CD4-positive, CD25-positive, alpha-beta regulatory T cell (primary cell): Measurements from ENCODE around the gene TUBGCP2. TPM values are rescaled to one million over a fixed set of nuclear protein-coding genes. Genes with fewer than 3 reads are reported as not detected.
A peak's percentile ranks its signal among the peaks of the same experiment; 100 is the strongest.

Experiments used
- ATAC-seq, 2 donors: fragments of 150-1000 bp; cut with Tn5 transposase; one replicate each; pipeline ENCODE4 v1.10.0; 2021; ENCODE audit warnings: low read depth in 2 of 2, moderate number of reproducible peaks in 2 of 2, moderate library complexity in 1 of 2
- DNase-seq, 3 donors: peaks; one replicate each; pipeline versions ENCODE4 v3.0.0 to v3.0.0-alpha.2; 2012 to 2022; ENCODE audit warnings: mixed read lengths in 1 of 3
- H3K27ac ChIP-seq: one replicate; pipeline ENCODE4 v1.7.0; 2013; ENCODE audit warnings: mild to moderate bottlenecking, low read length; ENCODE audit not compliant: insufficient read depth, poor library complexity, severe bottlenecking
- H3K27me3 ChIP-seq: one replicate; pipeline ENCODE4 v1.7.0; 2013; ENCODE audit warnings: low read length; ENCODE audit not compliant: control insufficient read depth, insufficient read depth
- H3K36me3 ChIP-seq: one replicate; pipeline ENCODE4 v1.7.0; 2013; ENCODE audit warnings: mild to moderate bottlenecking, low read length, moderate library complexity; ENCODE audit not compliant: control insufficient read depth, insufficient read depth
- H3K4me1 ChIP-seq: 2 replicates; pipeline ENCODE4 v1.7.0; 2013; ENCODE audit warnings: mild to moderate bottlenecking, low read length; ENCODE audit not compliant: insufficient read depth, control insufficient read depth, poor library complexity, severe bottlenecking
- H3K4me3 ChIP-seq: one replicate; pipeline ENCODE4 v1.7.0; 2013; ENCODE audit warnings: low read depth, mild to moderate bottlenecking, low read length, moderate library complexity
- H3K9me3 ChIP-seq, 2 experiments: 1 replicate in 1 of 2; 2 replicates in 1 of 2; pipeline ENCODE4 v1.7.0; 2013; ENCODE audit warnings: low read length in 2 of 2, mild to moderate bottlenecking in 1 of 2, moderate library complexity in 1 of 2; ENCODE audit not compliant: control insufficient read depth in 2 of 2
- H3K27ac Mint-ChIP-seq, 3 donors: one replicate each; pipeline ENCODE4 v1.8.0; 2020 to 2022; ENCODE audit warnings: mild to moderate bottlenecking in 3 of 3, mixed read lengths in 3 of 3, moderate library complexity in 2 of 3
- H3K27me3 Mint-ChIP-seq: one replicate; pipeline ENCODE4 v1.8.0; 2022; ENCODE audit warnings: mild to moderate bottlenecking, mixed read lengths
- H3K36me3 Mint-ChIP-seq: one replicate; pipeline ENCODE4 v1.8.0; 2020; ENCODE audit warnings: mixed read lengths
- H3K4me1 Mint-ChIP-seq, 4 donors: one replicate each; pipeline ENCODE4 v1.8.0; 2020 to 2022; ENCODE audit warnings: mixed read lengths in 4 of 4, mild to moderate bottlenecking in 1 of 4
- H3K4me3 Mint-ChIP-seq, 4 donors: one replicate each; pipeline ENCODE4 v1.8.0; 2020 to 2022; ENCODE audit warnings: mild to moderate bottlenecking in 4 of 4, mixed read lengths in 4 of 4, moderate library complexity in 3 of 4
- H3K9me3 Mint-ChIP-seq, 7 donors: one replicate each; pipeline ENCODE4 v1.8.0; 2020 to 2022; ENCODE audit warnings: mixed read lengths in 7 of 7, mild to moderate bottlenecking in 3 of 7, moderate library complexity in 2 of 7
- polyA plus RNA-seq, 4 donors: library from polyadenylated mRNA; unstranded; fragments of 300-500 nt; fragmentation: Illumina TruSeq; gene quantifications; one replicate each; pipeline ENCODE4 v1.2.3, GENCODE V29; 2021
- total RNA-seq: library from RNA; stranded (reverse); gene quantifications from one replicate; pipeline ENCODE4 v1.2.3, GENCODE V29; 2022

The TUBGCP2 gene
- total and polyA plus RNA-seq, 5 donors from 2014 or later = 23.5 to 73.8 (median 31.7) TPM

GRCh38 chr10:133255323-133255722, 53.3 kb downstream of the TUBGCP2 start:
- Mint-ChIP-seq H3K27ac (no peak overlapping the region), H3K9me3 (peaks cover 0 to 2% (median 0%) of the 10 kb centered on the region in 7 donors), H3K36me3 (no peaks in the 10 kb centered on the region), H3K4me1 (peaks cover 0 to 35% (median 12%) of the 10 kb centered on the region in 4 donors), H3K4me3 (no peak overlapping the region), H3K27me3 (no peaks in the 10 kb centered on the region)
- Histone ChIP-seq H3K36me3 (no peaks in the 10 kb centered on the region), H3K27ac (no peak overlapping the region), H3K9me3 (no peaks in the 10 kb centered on the region), H3K4me3 (no peak overlapping the region), H3K27me3 (no peaks in the 10 kb centered on the region), H3K4me1 (peaks cover 32% of the 10 kb centered on the region)
- DNase-seq (no peak), ATAC-seq (no peak)

GRCh38 chr10:133254421-133255120, 54.1 kb downstream of the TUBGCP2 start:
- no peaks in the 10 kb centered on the region for H3K9me3 ChIP-seq
- no peak overlapping the region for H3K4me3 ChIP-seq
- no peaks in the 10 kb centered on the region for H3K36me3 Mint-ChIP-seq
- peak overlapping the region in 1 of 3 donors; percentile 18 for H3K27ac Mint-ChIP-seq
- no peak for ATAC-seq
- no peak for DNase-seq
- H3K27me3 ChIP-seq = no peaks in the 10 kb centered on the region
- peaks cover 0 to 27% (median 7%) of the 10 kb centered on the region in 4 donors for H3K4me1 Mint-ChIP-seq
- peak overlapping the region in 1 of 4 donors; percentile 22 for H3K4me3 Mint-ChIP-seq
- peaks cover 27% of the 10 kb centered on the region for H3K4me1 ChIP-seq
- H3K27me3 Mint-ChIP-seq = no peaks in the 10 kb centered on the region
- H3K27ac ChIP-seq = no peak overlapping the region
- peaks cover 0 to 2% (median 0%) of the 10 kb centered on the region in 7 donors for H3K9me3 Mint-ChIP-seq
- H3K36me3 ChIP-seq = no peaks in the 10 kb centered on the region

- ATAC-seq (no peak), DNase-seq (no peak)
- Histone ChIP-seq H3K4me1 (peaks cover 15% of the 10 kb centered on the region), H3K4me3 (no peak overlapping the region), H3K9me3 (no peaks in the 10 kb centered on the region), H3K36me3 (no peaks in the 10 kb centered on the region), H3K27me3 (no peaks in the 10 kb centered on the region), H3K27ac (no peak overlapping the region)
- Mint-ChIP-seq H3K4me1 (peaks cover 0 to 19% (median 0%) of the 10 kb centered on the region in 4 donors), H3K27me3 (no peaks in the 10 kb centered on the region), H3K4me3 (no peak overlapping the region), H3K9me3 (peaks cover 0 to 2% (median 0%) of the 10 kb centered on the region in 7 donors), H3K27ac (peak overlapping the region in 1 of 3 donors; percentile 73), H3K36me3 (no peaks in the 10 kb centered on the region)
Measured at GRCh38 chr10:133253361-133253955, 55.2 kb downstream of the TUBGCP2 start.

GRCh38 chr10:133252223-133252552, 56.5 kb downstream of the TUBGCP2 start:
- H3K9me3 Mint-ChIP-seq = peaks cover 0 to 2% (median 0%) of the 10 kb centered on the region in 7 donors
- Histone ChIP-seq H3K9me3 (no peaks in the 10 kb centered on the region), H3K27ac (no peak overlapping the region), H3K36me3 (no peaks in the 10 kb centered on the region), H3K27me3 (no peaks in the 10 kb centered on the region), H3K4me3 (no peak overlapping the region), H3K4me1 (peaks cover 3% of the 10 kb centered on the region)
- ATAC-seq (no peak), DNase-seq (no peak)
- no peak overlapping the region for H3K4me3 Mint-ChIP-seq
- no peaks in the 10 kb centered on the region for H3K36me3 Mint-ChIP-seq
- no peaks in the 10 kb centered on the region for H3K27me3 Mint-ChIP-seq
- no peak overlapping the region for H3K27ac Mint-ChIP-seq
- H3K4me1 Mint-ChIP-seq = peaks cover 0 to 7% (median 0%) of the 10 kb centered on the region in 4 donors

DNA sequence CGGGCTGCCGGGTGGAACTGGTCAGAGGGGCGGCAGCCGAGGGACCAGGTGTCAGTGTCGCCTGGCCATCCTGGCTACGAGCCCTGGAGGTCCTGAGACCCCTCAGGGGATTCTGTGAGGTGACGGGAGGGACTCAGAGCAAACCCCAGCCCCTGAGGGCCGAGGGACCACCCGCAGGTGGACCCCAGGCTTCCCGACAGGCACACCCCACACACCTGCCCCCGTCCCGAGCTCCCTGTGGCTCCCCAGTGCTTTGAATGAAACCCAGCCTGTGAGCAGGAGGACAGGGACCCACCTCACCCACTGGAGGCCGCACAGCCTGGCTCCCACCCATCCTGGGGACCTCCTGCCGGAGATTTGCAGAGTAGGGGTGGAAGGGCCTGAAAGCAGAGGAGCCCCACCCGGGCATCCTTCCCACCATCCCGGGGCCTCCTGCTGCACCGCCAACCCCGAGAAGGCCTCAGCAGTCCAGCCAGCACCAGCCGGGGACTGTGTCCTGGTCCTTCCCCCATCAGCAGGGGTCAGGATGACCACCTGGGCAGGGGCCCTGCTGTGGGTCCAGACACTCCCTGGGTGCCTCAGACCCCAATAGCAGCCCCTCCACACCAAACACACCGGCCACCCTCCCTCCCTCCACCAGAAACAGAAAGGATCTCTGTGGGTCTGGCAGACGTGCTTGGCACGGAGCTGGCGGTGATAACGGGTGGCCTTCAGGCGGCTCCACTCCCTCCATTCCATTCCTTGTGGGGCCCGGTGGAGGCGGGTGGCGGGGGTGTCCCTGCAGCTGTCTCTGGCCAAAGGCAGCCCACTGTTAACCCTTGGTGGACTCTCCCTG, 57.1 kb downstream of the TUBGCP2 start:
- no peaks in the 10 kb centered on the region for H3K36me3 Mint-ChIP-seq
- Histone ChIP-seq H3K4me3 (no peak overlapping the region), H3K4me1 (no peaks in the 10 kb centered on the region), H3K27ac (no peak overlapping the region), H3K27me3 (no peaks in the 10 kb centered on the region), H3K9me3 (no peaks in the 10 kb centered on the region), H3K36me3 (no peaks in the 10 kb centered on the region)
- peaks cover 0 to 2% (median 0%) of the 10 kb centered on the region in 7 donors for H3K9me3 Mint-ChIP-seq
- H3K27ac Mint-ChIP-seq = no peak overlapping the region
- H3K27me3 Mint-ChIP-seq = no peaks in the 10 kb centered on the region
- ATAC-seq (no peak), DNase-seq (no peak)
- H3K4me1 Mint-ChIP-seq = peaks cover 0 to 4% (median 0%) of the 10 kb centered on the region in 4 donors
- H3K4me3 Mint-ChIP-seq = no peak overlapping the region

GRCh38 chr10:133249975-133250754, 58.5 kb downstream of the TUBGCP2 start:
- Histone ChIP-seq H3K36me3 (no peaks in the 10 kb centered on the region), H3K9me3 (no peaks in the 10 kb centered on the region), H3K4me1 (no peaks in the 10 kb centered on the region), H3K4me3 (no peak overlapping the region), H3K27ac (no peak overlapping the region), H3K27me3 (no peaks in the 10 kb centered on the region)
- no peaks in the 10 kb centered on the region for H3K36me3 Mint-ChIP-seq
- peak overlapping the region; percentile 7 to 89 (median 15) for H3K27ac Mint-ChIP-seq
- DNase-seq (no peak), ATAC-seq (no peak)
- H3K4me3 Mint-ChIP-seq = no peak overlapping the region
- H3K9me3 Mint-ChIP-seq = peaks cover 0 to 2% (median 0%) of the 10 kb centered on the region in 7 donors
- H3K4me1 Mint-ChIP-seq = peaks cover 0 to 4% (median 0%) of the 10 kb centered on the region in 4 donors
- no peaks in the 10 kb centered on the region for H3K27me3 Mint-ChIP-seq

DNA sequence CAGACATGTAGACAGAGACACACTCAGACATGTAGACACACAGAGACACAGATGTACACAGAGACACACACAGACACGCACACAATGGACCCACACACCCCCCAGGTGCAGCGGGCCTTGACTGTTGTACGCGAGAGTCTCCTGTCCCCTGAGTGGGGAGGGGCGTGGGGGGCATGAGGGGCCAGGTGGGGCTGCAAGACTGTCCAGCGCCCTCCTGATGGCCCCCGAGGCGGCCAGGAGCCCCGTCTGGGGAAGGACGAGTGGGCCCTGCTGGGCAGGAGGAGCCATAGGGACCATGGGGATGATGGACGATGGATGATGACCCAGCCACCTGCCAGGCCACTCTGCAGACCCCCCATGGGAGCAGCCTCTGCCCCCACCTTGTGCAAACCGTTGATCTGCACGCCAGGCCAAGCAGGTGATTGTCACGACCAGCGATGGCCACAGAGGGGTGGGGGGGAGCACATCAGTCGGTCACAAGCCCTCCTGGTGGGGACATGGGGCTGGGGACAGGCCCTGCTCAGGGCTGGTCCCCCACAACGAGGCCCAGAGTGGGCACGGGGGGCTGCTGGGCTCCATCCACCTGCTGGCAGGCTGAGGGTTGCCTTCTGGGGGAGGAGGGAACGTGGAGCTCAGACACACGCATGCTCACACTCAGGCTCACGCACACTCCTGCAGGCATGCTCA, 59.4 kb downstream of the TUBGCP2 start:
- no peaks in the 10 kb centered on the region for H3K36me3 Mint-ChIP-seq
- DNase-seq (no peak), ATAC-seq (no peak)
- H3K4me3 ChIP-seq = no peak overlapping the region
- no peaks in the 10 kb centered on the region for H3K4me1 ChIP-seq
- no peak overlapping the region for H3K27ac ChIP-seq
- no peaks in the 10 kb centered on the region for H3K27me3 Mint-ChIP-seq
- H3K36me3 ChIP-seq = no peaks in the 10 kb centered on the region
- peaks cover 0 to 2% (median 0%) of the 10 kb centered on the region in 7 donors for H3K9me3 Mint-ChIP-seq
- H3K9me3 ChIP-seq = no peaks in the 10 kb centered on the region
- no peak overlapping the region for H3K4me3 Mint-ChIP-seq
- H3K4me1 Mint-ChIP-seq = peaks cover 0 to 2% (median 0%) of the 10 kb centered on the region in 4 donors
- peak overlapping the region in 1 of 3 donors; percentile 21 for H3K27ac Mint-ChIP-seq
- H3K27me3 ChIP-seq = no peaks in the 10 kb centered on the region
